ENCODE measurements around the gene KNOP1. TPM values are rescaled to one million over a fixed set of nuclear protein-coding genes. Genes with fewer than 3 reads are reported as not detected.

KNOP1 gene
- total and polyA plus RNA-seq, 7 donors: 5.0 to 16.4 (median 10.4) TPM

DNA sequence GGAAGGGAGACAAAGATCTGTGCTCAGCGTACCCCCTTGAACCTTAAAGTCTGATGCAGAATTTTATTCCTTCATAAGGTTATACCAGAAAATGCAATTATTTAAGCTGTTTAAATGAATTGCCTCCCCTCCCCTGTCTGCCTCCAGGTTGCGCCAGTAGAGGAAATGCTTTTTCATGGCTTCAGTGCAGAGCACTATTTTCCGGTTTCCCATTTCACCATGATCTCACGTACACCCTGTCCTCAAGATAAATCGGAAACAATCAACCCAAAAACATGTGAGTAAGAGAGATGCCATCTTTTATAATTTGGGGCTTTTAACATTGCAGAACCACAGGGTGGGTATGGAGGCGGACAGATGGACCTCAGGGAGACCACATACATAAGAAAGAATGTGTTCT is 15.5 kb upstream of the KNOP1 start:
- Histone ChIP-seq H3K27ac (no peak overlapping the region), H3K9me3 (no peaks in the 10 kb centered on the region), H3K36me3 (peaks cover 0 to 20% (median 0%) of the 10 kb centered on the region in 4 donors), H3K4me3 (no peak overlapping the region), H3K4me1 (no peaks in the 10 kb centered on the region), H3K27me3 (no peaks in the 10 kb centered on the region)
- intact Hi-C loops (cut with DNase I): no loop called here
- WGBS, 2 donors: 92 to 95% methylated on average over 6 of the region's 6 CpGs
- TF ChIP-seq CTCF (IDR thresholded peaks at IDR 0.05): no peak
- no peak for TF ChIP-seq EP300 (IDR thresholded peaks at IDR 0.05)
- TF ChIP-seq POLR2AphosphoS5 (IDR thresholded peaks at IDR 0.05): no peak
- TF ChIP-seq POLR2A (IDR thresholded peaks at IDR 0.05): no peak
- DNase-seq: no peak

DNA sequence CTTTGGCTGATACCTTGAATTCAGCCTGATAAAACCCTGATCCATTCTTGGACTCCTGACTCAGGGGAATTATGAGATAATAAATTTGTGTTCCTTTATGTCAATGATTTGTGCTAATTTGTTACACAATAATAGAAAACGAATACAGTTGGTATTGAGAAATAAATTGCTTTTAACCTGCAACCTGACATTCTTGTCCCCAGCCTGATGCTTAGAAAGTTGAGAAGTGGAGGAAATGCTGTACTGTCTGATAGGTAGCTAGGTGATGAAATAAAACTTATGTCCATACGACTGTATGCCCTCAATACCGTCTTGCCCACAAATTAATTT is 10.6 kb upstream of the KNOP1 start:
- DNase-seq: no peak
- intact Hi-C loops (cut with DNase I): no loop called here
- 92 to 95% methylated on average over 3 of the region's 3 CpGs for WGBS, 2 donors
- H3K36me3 ChIP-seq: peaks cover 0 to 3% (median 0%) of the 10 kb centered on the region in 4 donors
- no peaks in the 10 kb centered on the region for H3K27me3 ChIP-seq
- no peak for TF ChIP-seq POLR2A (IDR thresholded peaks at IDR 0.05)
- no peak for TF ChIP-seq POLR2AphosphoS5 (IDR thresholded peaks at IDR 0.05)
- no peak for TF ChIP-seq CTCF (IDR thresholded peaks at IDR 0.05)
- TF ChIP-seq EP300 (IDR thresholded peaks at IDR 0.05): no peak
- H3K9me3 ChIP-seq: no peaks in the 10 kb centered on the region
- H3K4me1 ChIP-seq: no peaks in the 10 kb centered on the region
- no peak overlapping the region for H3K4me3 ChIP-seq
- no peak overlapping the region for H3K27ac ChIP-seq

DNA sequence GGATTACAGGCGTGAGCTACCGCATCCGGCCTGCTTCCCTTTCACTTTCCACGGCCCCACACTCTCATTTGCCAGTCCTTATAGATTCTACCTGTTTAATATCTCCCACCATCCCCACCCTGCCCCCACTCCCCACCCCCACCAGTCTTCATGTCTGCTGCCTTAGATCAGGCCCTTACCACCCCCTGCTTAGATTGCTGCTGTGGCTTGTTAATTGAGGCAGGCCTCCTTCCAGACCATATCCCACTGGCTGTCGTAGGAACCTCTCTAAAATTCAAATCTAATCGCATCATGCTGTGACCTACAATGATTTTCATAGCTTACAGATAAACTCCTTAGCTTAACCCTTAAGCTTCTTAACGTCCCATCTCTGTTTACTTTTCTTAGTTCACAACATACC is 5.0 kb upstream of the KNOP1 start:
- no peak for DNase-seq
- WGBS, 2 donors: 87% methylated on average over 7 of the region's 7 CpGs
- Histone ChIP-seq H3K4me3 (no peak overlapping the region), H3K27ac (no peak overlapping the region), H3K27me3 (no peaks in the 10 kb centered on the region), H3K4me1 (peaks cover 0 to 9% (median 7%) of the 10 kb centered on the region in 4 donors), H3K9me3 (no peaks in the 10 kb centered on the region), H3K36me3 (no peaks in the 10 kb centered on the region)
- intact Hi-C loops (cut with DNase I): no loop called here
- no peak for TF ChIP-seq EP300 (IDR thresholded peaks at IDR 0.05)
- TF ChIP-seq POLR2A (IDR thresholded peaks at IDR 0.05): no peak
- TF ChIP-seq CTCF (IDR thresholded peaks at IDR 0.05): no peak
- TF ChIP-seq POLR2AphosphoS5 (IDR thresholded peaks at IDR 0.05): no peak

GRCh38 chr16:19722269-19722952 is 4.4 kb upstream of the KNOP1 start:
- no peaks in the 10 kb centered on the region for H3K9me3 ChIP-seq
- 85 to 90% methylated on average over 11 of the region's 11 CpGs for WGBS, 2 donors
- H3K4me1 ChIP-seq: peaks cover 0 to 10% (median 8%) of the 10 kb centered on the region in 4 donors
- H3K27me3 ChIP-seq: no peaks in the 10 kb centered on the region
- H3K36me3 ChIP-seq: no peaks in the 10 kb centered on the region
- TF ChIP-seq CTCF (IDR thresholded peaks at IDR 0.05) (no peak), EP300 (IDR thresholded peaks at IDR 0.05) (no peak), POLR2A (IDR thresholded peaks at IDR 0.05) (no peak), POLR2AphosphoS5 (IDR thresholded peaks at IDR 0.05) (no peak)
- no peak overlapping the region for H3K27ac ChIP-seq
- no peak for DNase-seq
- no peak overlapping the region for H3K4me3 ChIP-seq
- intact Hi-C loops (cut with DNase I): no loop called here

DNA sequence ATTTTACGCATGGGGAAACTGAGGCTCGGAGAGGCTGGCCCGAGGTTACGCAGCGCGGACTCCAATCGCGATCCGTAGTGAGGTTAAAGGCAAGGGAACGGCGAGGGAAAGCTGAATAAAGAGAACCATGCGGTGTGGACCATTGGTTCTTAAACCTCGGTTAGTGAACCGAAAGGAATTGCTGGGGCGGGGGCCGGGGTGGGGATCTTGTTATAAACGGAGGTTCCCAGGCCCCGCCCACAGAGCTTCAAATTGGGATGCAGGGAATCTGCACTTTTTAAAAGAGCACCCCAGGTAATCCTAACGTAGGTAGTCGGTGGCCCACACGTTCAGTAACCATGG is 568 bp upstream of the KNOP1 start:
- no peaks in the 10 kb centered on the region for H3K9me3 ChIP-seq

More for the DNA sequence above, 568 bp upstream of the KNOP1 start:
- Histone ChIP-seq H3K4me1 (peaks cover 0 to 23% (median 21%) of the 10 kb centered on the region in 4 donors), H3K27ac (peak overlapping the region; percentile 70 to 88 (median 81)), H3K27me3 (no peaks in the 10 kb centered on the region), H3K4me3 (peak overlapping the region; percentile 80 to 98 (median 88)), H3K36me3 (peaks cover 0 to 14% (median 9%) of the 10 kb centered on the region in 4 donors)
- intact Hi-C loops (cut with DNase I): loop anchor here (5.0 to 10.0 kb wide), 3 partner anchors 116 to 194 kb away; partner anchors contain the start of genes CCP110, GDE1 and VPS35L
- WGBS, 2 donors: 1% methylated on average over 21 of the region's 21 CpGs
- DNase-seq: no peak
- no peak for TF ChIP-seq CTCF (IDR thresholded peaks at IDR 0.05)
- no peak for TF ChIP-seq POLR2AphosphoS5 (IDR thresholded peaks at IDR 0.05)
- TF ChIP-seq EP300 (IDR thresholded peaks at IDR 0.05): no peak
- TF ChIP-seq POLR2A (IDR thresholded peaks at IDR 0.05): no peak
